K562 (cell line): ENCODE results near the gene PTPN7. TPM values are rescaled to one million over a fixed set of nuclear protein-coding genes. Genes with fewer than 3 reads are reported as not detected.

Source experiments
- BHLHE40 ChIP-seq: IDR thresholded peaks from 2 replicates; pipeline ENCODE4 v1.6.1; 2011; ENCODE audit warnings: low read length, improper control_type of control experiment
- HSF4 ChIP-seq: fragments of 250-450 bp; sonication (Bioruptor Pico); IDR thresholded peaks from 2 replicates; pipeline ENCODE4 v2.1.2; 2022; ENCODE audit warnings: mild to moderate bottlenecking, moderate library complexity, borderline replicate concordance
- KHSRP ChIP-seq: fragments of 450-650 bp; IDR thresholded peaks from 2 replicates; pipeline ENCODE4 v1.6.1; 2017
- MAFG ChIP-seq: fragments of 450-650 bp; conservative IDR thresholded peaks from 2 replicates; pipeline ENCODE4 v1.6.1; 2016; ENCODE audit warnings: missing genetic modification characterization, missing compliant biosample characterization
- NCOR1 ChIP-seq: fragments of 450-650 bp; IDR thresholded peaks from 2 replicates; pipeline ENCODE4 v1.6.1; 2016; ENCODE audit warnings: mild to moderate bottlenecking, moderate library complexity
- PPARD ChIP-seq: fragments of 250-450 bp; sonication (Bioruptor Pico); IDR thresholded peaks from 2 replicates; pipeline ENCODE4 v1.8.0; 2022; ENCODE audit warnings: inconsistent platforms, mild to moderate bottlenecking, moderate library complexity
- ZFPM2 ChIP-seq: fragments of 250-450 bp; sonication (Bioruptor Pico); IDR thresholded peaks from 2 replicates; pipeline ENCODE4 v1.5.1; 2022; ENCODE audit warnings: mild to moderate bottlenecking
- ZNF165 ChIP-seq: fragments of 250-450 bp; sonication (Bioruptor Pico); IDR thresholded peaks from 2 replicates; pipeline ENCODE4 v1.4.0; 2020; ENCODE audit warnings: borderline replicate concordance
- polyA plus RNA-seq, 8 experiments: library from polyadenylated mRNA; depleted of rRNA in 4 of 8; stranded (reverse) in 5 of 8; unstranded in 3 of 8; fragments of >200 nt; fragmentation: Nextera tagmentation in 2 of 8; fragmentation: Illumina TruSeq in 1 of 8; extraction: Ambion mirVana in 2 of 8; extraction: Trizol in 1 of 8; gene quantifications; 2 replicates each; pipeline versions ENCODE4 v1.2.1 to v1.2.3, GENCODE V29; 2011 to 2014; ENCODE audit warnings: inconsistent platforms in 1 of 8, missing spikeins in 1 of 8
- total RNA-seq, 7 experiments: library from RNA; depleted of rRNA in 6 of 7; stranded (reverse); fragments of >200 nt in 6 of 7; fragmentation: Illumina TruSeq in 2 of 7; extraction: Trizol in 2 of 7; gene quantifications; 2 replicates each; pipeline versions ENCODE4 v1.2.1 to v1.2.3, GENCODE V29; 2011 to 2021; ENCODE audit warnings: low replicate concordance in 1 of 7
- TF ChIP-seq, protein P1 (sequence below): fragments of 250-450 bp; sonication (Bioruptor Pico); IDR thresholded peaks from 2 replicates; pipeline ENCODE4 v1.5.0; 2022; ENCODE audit warnings: mild to moderate bottlenecking
- TF ChIP-seq, protein P2 (sequence below): fragments of 450-650 bp; IDR thresholded peaks from 2 replicates; pipeline ENCODE4 v1.7.1; 2018; ENCODE audit warnings: mild to moderate bottlenecking, low read depth; ENCODE audit not compliant: partially characterized antibody
- TF ChIP-seq, protein P3 (sequence below), 2 experiments: fragments of 450-650 bp; IDR thresholded peaks; 2 replicates each; pipeline ENCODE4 v1.6.1; 2016; ENCODE audit warnings: mild to moderate bottlenecking in 2 of 2, borderline replicate concordance in 1 of 2, low read depth in 1 of 2, moderate library complexity in 1 of 2

PTPN7 gene
- total and polyA plus RNA-seq, 9 of the 15 experiments (the other 6 are each of a cell fraction or from before 2014, with no cell fraction given) = 18.7 to 144 (median 120) TPM

DNA sequence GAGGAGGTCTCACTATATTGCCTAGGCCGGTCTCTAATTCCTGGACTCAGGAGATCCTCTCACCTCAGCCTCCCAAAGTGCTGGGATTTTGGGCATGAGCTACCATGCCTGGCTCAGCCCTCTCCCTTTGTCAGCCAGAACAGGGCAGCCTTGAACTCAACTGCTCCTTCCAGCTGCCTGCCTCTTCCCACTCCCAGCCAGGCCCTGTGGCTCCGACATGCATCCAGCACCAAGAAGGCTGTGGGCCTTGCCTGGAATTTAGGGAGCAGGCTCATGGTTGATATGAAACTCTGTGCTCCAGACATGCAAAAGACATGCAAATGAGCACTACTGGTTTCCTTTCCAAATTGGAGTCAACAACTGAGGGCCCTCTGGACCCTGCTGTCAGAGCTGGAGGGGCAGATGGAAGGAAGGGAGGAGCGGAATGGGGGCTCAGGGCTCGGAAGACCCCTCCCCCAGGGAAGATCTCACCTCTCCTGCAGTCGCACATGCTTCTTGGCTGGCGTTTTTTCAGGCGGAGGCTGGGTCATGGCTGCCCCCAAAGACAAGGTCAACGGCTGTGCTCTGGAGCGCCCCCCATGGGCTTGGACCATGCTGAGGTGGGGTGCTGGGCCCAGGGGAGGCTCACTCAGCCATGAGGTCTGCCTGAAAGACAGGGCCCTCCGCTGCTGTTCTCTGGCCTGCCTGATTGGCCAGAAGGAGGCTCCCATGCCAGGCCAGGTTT lies 1.4 kb downstream of the PTPN7 start (continued):
- TF ChIP-seq, protein P1, sequence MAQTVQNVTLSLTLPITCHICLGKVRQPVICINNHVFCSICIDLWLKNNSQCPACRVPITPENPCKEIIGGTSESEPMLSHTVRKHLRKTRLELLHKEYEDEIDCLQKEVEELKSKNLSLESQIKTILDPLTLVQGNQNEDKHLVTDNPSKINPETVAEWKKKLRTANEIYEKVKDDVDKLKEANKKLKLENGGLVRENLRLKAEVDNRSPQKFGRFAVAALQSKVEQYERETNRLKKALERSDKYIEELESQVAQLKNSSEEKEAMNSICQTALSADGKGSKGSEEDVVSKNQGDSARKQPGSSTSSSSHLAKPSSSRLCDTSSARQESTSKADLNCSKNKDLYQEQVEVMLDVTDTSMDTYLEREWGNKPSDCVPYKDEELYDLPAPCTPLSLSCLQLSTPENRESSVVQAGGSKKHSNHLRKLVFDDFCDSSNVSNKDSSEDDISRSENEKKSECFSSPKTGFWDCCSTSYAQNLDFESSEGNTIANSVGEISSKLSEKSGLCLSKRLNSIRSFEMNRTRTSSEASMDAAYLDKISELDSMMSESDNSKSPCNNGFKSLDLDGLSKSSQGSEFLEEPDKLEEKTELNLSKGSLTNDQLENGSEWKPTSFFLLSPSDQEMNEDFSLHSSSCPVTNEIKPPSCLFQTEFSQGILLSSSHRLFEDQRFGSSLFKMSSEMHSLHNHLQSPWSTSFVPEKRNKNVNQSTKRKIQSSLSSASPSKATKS = no peak
- TF ChIP-seq MAFG (no peak), KHSRP (no peak), BHLHE40 (peak; percentile 64), PPARD (CRISPR knock-in tag) (no peak), NCOR1 (peak; percentile 62), ZFPM2 (CRISPR knock-in tag) (no peak), ZNF165 (no peak), HSF4 (no peak)
- TF ChIP-seq, protein P2, sequence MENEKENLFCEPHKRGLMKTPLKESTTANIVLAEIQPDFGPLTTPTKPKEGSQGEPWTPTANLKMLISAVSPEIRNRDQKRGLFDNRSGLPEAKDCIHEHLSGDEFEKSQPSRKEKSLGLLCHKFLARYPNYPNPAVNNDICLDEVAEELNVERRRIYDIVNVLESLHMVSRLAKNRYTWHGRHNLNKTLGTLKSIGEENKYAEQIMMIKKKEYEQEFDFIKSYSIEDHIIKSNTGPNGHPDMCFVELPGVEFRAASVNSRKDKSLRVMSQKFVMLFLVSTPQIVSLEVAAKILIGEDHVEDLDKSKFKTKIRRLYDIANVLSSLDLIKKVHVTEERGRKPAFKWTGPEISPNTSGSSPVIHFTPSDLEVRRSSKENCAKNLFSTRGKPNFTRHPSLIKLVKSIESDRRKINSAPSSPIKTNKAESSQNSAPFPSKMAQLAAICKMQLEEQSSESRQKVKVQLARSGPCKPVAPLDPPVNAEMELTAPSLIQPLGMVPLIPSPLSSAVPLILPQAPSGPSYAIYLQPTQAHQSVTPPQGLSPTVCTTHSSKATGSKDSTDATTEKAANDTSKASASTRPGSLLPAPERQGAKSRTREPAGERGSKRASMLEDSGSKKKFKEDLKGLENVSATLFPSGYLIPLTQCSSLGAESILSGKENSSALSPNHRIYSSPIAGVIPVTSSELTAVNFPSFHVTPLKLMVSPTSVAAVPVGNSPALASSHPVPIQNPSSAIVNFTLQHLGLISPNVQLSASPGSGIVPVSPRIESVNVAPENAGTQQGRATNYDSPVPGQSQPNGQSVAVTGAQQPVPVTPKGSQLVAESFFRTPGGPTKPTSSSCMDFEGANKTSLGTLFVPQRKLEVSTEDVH = no peak
- TF ChIP-seq, protein P3, sequence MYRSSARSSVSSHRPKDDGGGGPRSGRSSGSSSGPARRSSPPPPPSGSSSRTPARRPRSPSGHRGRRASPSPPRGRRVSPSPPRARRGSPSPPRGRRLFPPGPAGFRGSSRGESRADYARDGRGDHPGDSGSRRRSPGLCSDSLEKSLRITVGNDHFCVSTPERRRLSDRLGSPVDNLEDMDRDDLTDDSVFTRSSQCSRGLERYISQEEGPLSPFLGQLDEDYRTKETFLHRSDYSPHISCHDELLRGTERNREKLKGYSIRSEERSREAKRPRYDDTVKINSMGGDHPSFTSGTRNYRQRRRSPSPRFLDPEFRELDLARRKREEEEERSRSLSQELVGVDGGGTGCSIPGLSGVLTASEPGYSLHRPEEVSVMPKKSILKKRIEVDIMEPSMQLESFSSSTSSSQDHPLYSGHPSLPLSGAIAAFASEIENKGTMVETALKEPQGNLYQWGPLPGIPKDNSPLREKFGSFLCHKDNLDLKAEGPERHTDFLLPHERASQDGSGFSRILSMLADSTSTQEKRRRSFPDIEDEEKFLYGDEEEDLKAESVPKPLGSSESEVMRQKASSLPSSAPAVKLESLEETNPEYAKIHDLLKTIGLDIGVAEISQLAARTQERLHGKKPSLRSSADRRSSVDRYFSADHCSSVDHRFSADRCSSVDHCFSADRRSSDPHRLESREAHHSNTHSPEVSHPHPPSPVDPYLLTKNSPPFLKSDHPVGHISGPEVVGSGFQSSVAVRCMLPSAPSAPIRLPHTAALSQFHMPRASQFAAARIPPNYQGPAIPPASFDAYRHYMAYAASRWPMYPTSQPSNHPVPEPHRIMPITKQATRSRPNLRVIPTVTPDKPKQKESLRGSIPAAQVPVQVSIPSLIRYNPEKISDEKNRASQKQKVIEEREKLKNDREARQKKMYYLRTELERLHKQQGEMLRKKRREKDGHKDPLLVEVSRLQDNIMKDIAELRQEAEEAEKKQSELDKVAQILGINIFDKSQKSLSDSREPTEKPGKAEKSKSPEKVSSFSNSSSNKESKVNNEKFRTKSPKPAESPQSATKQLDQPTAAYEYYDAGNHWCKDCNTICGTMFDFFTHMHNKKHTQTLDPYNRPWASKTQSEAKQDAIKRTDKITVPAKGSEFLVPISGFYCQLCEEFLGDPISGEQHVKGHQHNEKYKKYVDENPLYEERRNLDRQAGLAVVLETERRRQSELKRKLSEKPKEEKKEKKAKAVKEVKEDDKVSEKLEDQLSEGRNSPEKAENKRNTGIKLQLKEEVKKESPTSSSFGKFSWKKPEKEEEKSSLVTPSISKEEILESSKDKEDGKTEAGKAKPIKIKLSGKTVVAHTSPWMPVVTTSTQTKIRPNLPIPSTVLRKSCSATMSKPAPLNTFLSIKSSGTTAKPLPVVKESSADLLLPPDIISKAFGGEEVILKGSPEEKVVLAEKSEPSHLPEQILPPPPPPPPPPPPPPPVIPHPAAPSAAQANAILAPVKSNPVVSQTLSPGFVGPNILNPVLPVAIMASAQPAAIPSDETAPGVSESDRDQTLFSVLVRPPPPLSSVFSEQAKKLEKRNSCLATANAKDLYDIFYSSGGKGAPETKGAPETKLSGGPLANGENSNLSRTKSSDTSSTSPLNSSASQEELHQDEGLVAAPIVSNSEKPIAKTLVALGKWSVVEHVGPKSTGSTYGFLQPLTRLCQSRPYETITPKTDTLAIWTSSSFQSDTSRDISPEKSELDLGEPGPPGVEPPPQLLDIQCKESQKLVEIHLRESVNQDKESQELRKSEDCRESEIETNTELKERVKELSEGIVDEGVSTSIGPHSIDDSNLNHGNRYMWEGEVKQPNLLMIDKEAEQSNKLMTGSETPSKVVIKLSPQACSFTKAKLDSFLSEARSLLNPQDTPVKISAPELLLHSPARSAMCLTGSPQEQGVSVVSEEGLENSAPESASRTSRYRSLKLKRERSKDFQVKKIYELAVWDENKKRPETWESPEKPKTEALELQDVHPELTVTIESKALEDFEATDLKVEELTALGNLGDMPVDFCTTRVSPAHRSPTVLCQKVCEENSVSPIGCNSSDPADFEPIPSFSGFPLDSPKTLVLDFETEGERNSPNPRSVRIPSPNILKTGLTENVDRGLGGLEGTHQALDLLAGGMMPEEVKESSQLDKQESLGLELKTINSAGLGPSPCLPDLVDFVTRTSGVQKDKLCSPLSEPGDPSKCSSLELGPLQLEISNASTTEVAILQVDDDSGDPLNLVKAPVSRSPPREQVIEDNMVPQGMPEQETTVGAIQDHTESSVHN (IDR thresholded peaks at IDR 0.05; ENCODE audit: borderline replicate concordance in 1 of 2, low read depth in 1 of 2) = no peak
